Measurements from ENCODE around the gene ZFP36L1. TPM values are rescaled to one million over a fixed set of nuclear protein-coding genes. Genes with fewer than 3 reads are reported as not detected.

Gene ZFP36L1
- total and polyA plus RNA-seq, 2 of the 13 experiments (the other 11 are each of a cell fraction or from before 2014, with no cell fraction given) = 7.4 to 10.2 TPM

DNA sequence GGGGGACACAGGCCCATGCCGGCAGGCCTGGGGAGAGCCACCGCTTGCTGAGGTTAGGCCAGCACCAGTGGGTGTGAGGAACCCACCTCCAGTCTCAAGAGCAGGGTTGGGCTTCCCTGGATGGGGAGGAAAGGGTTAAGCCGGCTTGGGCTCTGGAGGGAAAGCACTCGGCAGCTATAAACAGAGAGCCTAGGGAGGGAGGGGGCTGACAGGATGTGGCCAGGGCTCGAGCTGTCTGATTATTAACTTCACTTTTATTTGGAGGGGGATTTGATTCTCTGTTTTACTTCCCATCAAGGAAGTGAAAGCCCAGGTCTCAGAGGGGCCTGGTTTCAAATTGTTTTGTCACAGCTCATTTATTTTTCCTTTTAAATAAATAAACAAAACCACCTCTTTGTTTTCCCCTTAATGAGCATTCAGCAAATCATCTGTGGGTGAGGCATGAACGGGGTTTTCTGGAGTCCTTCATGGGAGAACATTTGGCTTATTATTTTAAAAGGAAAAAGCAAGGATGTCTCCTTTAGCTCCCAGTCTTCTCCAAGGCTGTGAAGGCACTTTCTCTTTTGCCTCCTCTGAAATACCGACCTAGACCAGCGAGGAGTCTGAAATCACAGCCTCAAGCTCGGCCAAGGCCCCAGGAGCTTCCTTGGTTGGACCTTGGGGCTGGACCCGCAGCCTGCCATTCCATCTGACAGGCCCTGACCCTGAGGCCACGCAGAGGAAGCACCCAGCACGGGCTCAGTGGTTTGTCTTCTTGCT lies 21.9 kb upstream of the ZFP36L1 start (continued):
- TF ChIP-seq NR1H2 (CRISPR knock-in tag; IDR thresholded peaks at IDR 0.05; ENCODE audit: borderline replicate concordance, low read depth) = no peak
- TF ChIP-seq ARHGAP35 (CRISPR knock-in tag; IDR thresholded peaks at IDR 0.05; ENCODE audit: borderline replicate concordance) = no peak
- TF ChIP-seq, protein P1, sequence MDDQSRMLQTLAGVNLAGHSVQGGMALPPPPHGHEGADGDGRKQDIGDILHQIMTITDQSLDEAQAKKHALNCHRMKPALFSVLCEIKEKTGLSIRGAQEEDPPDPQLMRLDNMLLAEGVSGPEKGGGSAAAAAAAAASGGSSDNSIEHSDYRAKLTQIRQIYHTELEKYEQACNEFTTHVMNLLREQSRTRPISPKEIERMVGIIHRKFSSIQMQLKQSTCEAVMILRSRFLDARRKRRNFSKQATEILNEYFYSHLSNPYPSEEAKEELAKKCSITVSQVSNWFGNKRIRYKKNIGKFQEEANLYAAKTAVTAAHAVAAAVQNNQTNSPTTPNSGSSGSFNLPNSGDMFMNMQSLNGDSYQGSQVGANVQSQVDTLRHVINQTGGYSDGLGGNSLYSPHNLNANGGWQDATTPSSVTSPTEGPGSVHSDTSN (CRISPR knock-in tag; IDR thresholded peaks at IDR 0.05; ENCODE audit: borderline replicate concordance) = no peak
- TF ChIP-seq FOXP4 (CRISPR knock-in tag; IDR thresholded peaks at IDR 0.05) = peak; percentile 78
- TF ChIP-seq NFIB (CRISPR knock-in tag; IDR thresholded peaks at IDR 0.05; ENCODE audit: borderline replicate concordance) = no peak
- TF ChIP-seq SAFB2 (CRISPR knock-in tag; IDR thresholded peaks at IDR 0.05; ENCODE audit: borderline replicate concordance, low read depth) = no peak
- no peak for TF ChIP-seq BRCA1 (CRISPR knock-in tag; IDR thresholded peaks at IDR 0.05)
- no peak for TF ChIP-seq MXD4 (CRISPR knock-in tag; IDR thresholded peaks at IDR 0.05)
- TF ChIP-seq TP53 (CRISPR knock-in tag; conservative IDR thresholded peaks at IDR 0.05) = no peak
- TF ChIP-seq, protein P2, sequence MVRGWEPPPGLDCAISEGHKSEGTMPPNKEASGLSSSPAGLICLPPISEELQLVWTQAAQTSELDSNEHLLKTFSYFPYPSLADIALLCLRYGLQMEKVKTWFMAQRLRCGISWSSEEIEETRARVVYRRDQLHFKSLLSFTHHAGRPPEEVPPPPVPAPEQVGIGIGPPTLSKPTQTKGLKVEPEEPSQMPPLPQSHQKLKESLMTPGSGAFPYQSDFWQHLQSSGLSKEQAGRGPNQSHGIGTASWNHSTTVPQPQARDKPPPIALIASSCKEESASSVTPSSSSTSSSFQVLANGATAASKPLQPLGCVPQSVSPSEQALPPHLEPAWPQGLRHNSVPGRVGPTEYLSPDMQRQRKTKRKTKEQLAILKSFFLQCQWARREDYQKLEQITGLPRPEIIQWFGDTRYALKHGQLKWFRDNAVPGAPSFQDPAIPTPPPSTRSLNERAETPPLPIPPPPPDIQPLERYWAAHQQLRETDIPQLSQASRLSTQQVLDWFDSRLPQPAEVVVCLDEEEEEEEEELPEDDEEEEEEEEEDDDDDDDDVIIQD (CRISPR knock-in tag; IDR thresholded peaks at IDR 0.05; ENCODE audit: low read depth) = no peak
- no peak for TF ChIP-seq ZNF20 (CRISPR knock-in tag; IDR thresholded peaks at IDR 0.05)
- TF ChIP-seq, protein P3, sequence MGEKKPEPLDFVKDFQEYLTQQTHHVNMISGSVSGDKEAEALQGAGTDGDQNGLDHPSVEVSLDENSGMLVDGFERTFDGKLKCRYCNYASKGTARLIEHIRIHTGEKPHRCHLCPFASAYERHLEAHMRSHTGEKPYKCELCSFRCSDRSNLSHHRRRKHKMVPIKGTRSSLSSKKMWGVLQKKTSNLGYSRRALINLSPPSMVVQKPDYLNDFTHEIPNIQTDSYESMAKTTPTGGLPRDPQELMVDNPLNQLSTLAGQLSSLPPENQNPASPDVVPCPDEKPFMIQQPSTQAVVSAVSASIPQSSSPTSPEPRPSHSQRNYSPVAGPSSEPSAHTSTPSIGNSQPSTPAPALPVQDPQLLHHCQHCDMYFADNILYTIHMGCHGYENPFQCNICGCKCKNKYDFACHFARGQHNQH (CRISPR knock-in tag; IDR thresholded peaks at IDR 0.05) = no peak
- no peak for TF ChIP-seq SP1 (IDR thresholded peaks at IDR 0.05)
- TF ChIP-seq SP1 (CRISPR knock-in tag; IDR thresholded peaks at IDR 0.05) = no peak
- no peak for TF ChIP-seq PRMT3 (CRISPR knock-in tag; IDR thresholded peaks at IDR 0.05; ENCODE audit: borderline replicate concordance, low read depth)
- no peak for TF ChIP-seq ZNF512B (CRISPR knock-in tag; IDR thresholded peaks at IDR 0.05; ENCODE audit: borderline replicate concordance)
- 0 out of 2 replicates have a peak, but pooled peaks have one; percentile 17 for TF ChIP-seq SIN3A (IDR thresholded peaks at IDR 0.05; ENCODE audit: borderline replicate concordance, low read depth, low read length)
- no peak for TF ChIP-seq ZNF431 (CRISPR knock-in tag; IDR thresholded peaks at IDR 0.05; ENCODE audit: borderline replicate concordance, low read depth)
- TF ChIP-seq, protein P4, sequence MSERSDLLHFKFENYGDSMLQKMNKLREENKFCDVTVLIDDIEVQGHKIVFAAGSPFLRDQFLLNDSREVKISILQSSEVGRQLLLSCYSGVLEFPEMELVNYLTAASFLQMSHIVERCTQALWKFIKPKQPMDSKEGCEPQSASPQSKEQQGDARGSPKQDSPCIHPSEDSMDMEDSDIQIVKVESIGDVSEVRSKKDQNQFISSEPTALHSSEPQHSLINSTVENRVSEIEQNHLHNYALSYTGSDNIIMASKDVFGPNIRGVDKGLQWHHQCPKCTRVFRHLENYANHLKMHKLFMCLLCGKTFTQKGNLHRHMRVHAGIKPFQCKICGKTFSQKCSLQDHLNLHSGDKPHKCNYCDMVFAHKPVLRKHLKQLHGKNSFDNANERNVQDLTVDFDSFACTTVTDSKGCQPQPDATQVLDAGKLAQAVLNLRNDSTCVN (CRISPR knock-in tag; IDR thresholded peaks at IDR 0.05; ENCODE audit: borderline replicate concordance) = no peak

All from HepG2 (cell line).